Brain pericyte (primary cell): Measurements from ENCODE around the gene SH3RF1.

Source experiments
- DNase-seq: peaks from one replicate; pipeline ENCODE4 v3.0.0-alpha.2; 2012; ENCODE audit warnings: low read depth, low spot score

Gene SH3RF1

DNA sequence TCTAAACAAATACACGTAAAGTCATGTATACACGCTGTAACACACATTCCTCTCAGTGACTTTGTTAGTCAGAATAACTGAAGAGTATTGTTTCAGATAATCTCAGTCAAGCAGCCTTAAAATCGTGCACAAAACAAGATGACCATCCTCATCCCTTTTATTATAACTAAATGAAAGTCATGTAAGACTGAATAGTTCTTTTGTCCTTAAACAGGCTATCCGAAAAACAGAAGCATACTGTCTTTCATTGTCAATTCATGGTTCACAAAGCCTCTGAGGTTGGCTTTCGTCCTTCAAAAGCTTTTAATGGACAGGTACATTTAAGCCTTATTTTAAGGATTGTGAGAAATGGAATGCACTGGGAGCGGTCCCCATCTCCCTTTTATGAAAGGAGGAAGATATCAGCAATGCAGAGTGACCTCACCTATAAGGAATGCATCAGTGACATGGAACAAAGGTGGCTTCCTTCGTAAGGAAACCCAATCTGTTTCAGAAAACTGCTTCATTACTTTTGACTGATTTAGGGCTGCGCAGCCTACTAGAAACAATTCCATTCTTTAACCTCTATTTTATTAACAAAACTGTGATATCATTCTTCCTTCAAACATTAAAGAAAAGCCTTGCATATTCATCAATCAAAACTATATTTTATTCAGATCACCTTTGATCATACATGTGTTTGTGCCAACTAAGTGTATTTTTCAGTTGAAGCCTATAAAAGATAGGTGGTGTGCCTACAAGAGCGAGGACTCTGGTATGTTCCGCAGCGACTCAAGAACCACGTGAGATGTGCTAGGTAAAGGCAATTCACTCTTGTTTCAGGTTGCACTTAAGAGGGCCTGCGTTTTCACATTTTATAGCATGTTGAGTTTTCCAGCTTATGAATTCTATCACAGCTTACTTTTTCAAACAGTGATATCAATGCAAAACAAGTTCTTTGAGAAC, 19.2 kb downstream of the SH3RF1 start:
- no peak for DNase-seq

DNA sequence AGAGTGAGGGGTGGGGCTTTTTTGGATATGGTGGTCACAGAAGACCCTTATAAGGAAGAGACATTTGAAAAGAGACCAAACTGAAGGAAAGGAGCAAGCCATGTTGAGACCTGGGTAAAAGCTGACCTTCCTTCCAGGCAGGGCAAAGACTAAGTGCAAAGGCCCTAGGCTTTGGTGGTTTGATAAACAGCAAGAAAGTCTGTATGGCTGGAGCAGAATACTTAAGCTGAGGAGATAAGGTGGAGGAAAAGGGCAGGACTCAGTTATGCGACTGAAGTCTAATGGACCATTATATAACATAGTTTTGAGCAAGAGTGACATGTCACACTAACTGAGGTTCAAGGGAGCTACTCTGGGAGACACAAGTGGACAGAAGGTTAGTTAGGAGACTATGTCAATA, 20.0 kb downstream of the SH3RF1 start:
- no peak for DNase-seq

DNA sequence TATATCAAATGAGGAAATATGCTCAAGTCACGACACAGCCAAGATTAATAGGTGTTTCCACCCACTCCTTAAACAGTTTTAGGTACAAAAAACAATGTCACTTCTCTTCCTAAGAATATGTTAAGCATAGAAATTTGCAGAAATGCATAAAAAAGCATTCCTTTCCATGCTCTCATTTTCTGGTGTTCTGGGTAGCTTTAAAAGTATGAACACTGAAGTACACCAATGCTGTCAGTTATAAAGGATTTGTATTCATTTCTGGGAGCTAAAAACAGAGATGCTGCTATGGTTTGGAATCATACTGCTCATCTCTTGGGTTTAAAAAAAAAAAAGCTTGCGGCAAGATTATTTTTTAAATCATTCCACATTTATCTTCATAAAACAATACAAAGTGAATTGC, 20.8 kb downstream of the SH3RF1 start:
- DNase-seq, result no peak

DNA sequence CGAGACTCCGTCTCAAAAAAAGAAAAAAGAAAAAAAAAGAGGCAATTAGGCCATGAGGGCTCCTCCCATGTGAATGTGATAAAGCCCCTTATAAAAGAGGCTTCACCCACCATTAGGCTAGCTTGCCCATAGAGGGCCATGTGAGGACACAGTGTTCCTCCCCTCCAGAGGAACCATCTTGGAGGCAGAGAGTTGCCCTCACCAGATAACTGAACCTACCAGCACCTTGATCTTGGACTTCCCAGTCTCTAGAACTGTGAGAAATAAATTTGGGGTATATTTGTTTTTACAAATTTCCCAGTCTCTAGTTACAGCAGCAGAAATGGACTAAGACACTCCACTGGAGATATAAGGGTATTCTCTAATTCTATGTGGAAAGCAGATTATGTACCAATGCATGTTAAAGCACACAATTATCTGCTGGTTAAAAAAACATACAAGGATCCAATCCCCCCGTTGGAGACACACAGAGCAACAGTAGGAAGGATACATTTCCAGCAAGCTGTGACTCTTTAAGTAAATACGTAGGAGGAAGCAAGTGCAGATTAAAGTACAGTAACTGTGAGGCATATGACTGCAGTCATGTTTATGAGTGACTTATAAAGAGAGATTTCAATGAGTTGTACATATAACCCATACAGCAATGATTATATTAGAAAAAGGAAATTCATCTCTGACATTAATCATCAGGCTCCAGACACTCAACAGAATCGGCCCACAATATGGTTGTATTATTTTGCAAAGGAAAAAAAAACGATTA, 21.4 kb downstream of the SH3RF1 start:
- DNase-seq, result no peak

DNA sequence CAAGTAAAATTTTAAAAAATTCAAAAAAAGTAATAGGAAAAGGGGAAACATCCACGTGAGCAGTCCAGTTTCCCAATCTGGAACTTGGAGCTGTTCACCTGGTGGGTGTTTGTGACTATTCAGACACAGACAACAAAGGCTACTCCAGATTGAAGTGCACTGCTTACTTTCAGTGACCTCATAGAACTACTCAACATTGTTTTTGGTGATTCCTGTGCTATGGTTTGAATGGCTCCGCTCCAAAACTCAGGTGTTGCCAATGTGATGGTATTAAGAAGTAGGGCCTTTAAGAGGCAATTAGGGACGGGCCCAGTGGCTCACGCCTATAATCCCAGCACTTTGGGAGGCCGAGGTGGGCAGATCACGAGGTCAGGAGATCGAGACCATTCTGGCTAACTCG, 22.1 kb downstream of the SH3RF1 start:
- no peak for DNase-seq

DNA sequence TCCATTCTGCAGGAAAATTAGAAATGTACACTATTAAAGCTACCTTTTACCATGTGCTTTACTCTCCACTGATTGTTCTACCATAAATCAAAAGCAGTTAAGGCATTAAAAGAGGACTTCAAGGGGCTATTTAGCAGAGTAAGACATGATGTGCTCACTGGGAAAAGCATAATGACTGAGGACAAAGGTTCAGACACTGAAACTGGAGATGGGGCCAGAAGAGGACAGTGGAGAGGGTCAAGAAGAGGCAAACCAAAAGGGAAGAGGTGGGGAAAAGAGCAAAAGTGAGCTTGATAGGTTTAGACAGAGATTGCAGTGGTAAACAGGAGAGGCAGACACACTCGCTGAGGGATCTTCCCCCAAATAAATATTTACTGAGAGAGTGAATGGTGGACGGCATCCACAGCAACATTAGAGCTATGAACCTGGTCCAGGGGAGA, 23.8 kb downstream of the SH3RF1 start:
- no peak for DNase-seq

DNA sequence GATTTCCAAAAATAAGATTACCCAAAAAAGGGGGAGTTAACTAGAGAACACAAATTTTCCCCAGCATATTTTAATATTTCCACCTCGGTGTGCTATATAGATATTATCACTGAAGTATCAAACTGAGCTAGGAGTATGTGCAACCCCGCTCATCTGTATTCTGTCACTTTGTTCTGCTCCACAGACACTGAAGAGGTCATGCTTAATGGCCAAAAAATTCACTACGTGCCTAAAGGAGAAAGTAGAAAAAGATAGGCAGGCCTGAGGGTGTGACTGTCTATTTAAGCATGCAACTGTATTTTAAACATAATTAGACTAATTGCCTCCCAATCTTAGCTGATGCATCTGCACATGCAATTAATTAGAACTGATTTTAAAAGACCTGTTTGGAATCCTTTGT, 24.5 kb downstream of the SH3RF1 start:
- no peak for DNase-seq

DNA sequence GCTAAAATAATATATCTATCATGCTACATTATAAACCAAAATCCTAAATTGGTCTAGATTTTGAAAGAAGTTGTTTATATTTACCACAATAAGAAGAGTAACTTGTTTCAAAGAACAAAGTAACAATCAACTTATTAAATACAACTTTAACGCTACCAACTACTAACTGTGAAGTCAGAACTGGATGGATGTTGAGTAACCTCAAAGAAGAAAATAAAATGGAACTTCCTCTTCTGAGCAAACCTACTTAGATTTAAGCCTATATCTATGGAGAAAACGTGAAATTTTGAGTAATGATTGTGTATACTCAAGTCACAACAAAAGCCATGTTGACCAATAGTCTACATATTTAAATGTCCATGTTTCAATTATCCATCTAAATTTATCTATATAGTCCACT, 25.7 kb downstream of the SH3RF1 start:
- DNase-seq, result no peak

DNA sequence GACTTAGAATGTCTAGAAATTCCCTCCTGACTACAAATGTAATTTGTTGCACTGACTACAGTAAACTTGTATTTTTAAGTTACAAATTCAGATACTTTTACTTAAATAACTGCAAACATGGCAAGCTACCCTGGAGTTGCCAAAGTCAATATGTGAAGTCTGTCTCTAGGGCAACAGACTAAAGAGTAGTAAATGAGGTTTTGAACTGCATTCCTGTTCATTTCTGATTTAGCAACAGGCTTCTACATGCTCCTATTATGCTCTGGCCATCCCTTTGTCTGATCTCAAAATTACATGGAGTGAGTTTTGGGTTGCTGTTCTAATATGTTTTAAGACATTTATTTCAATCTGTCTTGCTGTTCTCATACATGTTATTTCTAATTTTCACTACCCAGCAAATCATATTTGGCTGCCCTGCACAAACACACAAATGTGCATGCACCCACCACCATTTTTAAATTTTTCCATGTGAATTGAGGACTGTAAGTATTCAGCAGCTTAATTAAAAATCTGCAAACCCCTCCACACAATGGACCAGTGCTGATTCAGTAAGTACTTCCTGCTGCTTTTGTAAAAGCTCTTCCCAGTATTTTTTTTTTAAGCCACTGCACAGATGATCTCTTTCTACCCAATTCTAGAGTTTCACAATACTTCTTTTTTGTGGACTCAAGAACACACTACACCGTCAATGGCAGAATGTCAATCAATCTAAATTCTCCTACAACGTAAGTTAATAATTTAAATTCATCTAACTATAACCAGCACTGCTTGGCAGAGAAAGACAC, 26.7 kb downstream of the SH3RF1 start:
- DNase-seq, result peak; percentile 55

DNA sequence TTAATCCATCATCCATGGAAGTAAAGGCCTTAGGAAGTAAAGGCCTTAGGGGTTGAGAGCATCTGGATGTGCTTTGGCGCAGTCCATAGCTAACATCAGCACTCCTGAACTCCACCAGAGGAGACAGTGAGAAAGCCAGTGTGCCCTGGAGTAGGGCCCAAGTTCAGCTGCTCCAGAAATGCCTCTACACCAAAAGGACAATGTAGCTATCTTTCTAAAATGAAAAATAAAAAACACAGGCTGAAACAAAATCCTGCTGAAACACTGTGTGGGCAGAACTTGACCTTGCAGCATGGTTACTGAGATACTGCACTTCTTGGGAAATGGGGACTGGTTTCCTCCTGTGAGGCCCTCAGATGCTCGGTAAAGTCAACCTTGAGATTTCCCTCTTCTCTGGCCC, 29.3 kb downstream of the SH3RF1 start:
- no peak for DNase-seq

DNA sequence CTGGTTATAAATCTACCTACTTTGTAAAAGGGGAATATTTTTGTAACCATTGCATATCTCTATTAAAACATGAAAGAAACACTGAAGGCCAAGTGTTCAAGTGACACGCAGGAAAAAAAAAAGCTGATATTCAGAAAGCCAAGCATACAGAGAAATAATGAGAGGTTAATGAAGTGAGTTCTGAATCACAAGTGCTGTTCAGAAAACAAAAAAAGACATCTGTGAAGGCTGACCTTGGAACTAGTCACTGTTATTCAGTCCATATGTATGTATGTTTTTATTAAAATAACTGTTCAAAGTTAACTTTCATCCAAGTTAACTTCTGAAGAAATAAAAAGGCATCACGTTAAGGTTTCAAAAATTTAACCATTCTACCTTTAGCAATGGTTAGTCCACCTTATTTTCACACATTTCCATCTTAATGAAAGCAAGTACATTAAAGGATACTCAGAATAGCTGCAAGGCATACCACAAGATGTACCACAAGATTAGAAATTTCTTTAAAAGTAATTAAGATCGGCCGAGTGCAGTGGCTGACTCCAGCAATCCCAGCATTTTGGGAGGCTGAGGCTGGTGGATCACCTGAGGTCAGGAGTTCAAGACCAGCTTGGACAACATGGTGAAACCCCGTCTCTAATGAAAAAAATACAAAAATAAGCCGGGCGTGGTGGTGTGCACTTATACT, 31.4 kb downstream of the SH3RF1 start:
- DNase-seq, result no peak

DNA sequence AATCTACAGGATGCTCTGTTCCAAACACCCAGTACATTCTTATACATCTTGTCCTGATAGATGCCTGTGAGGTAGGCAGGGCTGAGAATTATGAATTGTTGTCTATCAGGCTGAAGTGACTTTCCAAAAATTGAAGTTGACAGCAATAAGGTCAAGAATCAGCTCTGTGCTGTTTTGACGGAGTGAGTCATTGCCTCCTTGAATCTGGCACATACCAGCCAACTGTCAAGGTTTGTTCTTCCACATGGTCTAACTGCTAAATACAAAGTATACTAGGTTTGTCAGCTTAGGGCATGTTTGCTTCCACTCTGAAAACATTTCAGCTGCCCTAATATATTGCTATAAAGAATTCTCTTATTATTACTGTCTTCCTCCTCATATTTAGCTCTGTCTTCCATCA, 32.3 kb downstream of the SH3RF1 start:
- no peak for DNase-seq

DNA sequence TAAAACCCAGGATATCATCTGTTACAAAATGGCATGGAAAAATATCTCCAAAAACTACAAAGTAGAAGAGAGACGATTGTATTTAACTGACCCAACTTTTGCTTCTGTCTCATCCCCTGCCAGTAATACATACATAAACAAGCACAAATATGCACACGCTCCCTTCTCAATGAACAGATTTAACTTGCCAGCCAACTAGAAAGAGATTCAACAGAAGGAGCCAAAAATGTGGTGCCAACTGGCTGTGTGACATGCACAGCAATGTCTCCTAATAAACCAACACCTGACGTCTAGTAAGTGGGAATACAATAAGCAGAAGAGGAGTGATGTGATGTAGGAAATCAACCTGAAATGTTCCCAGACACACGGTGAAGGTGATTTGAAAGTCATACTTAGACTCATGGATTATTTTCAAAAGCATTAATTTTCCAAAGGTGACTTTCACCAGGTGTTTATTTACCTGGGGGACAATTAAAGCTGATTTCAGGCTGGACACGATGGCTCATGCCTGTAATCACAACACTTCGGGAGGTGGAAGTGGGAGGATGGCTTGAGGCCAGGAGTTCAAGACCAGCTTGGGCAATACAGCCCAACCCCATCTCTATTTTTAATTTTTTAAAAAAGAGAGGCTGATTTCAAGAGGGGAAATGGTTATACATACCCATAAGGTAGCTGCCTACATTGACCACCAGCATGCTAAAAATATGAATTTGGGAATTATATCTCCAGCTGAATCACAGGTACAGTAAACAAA, 33.7 kb downstream of the SH3RF1 start:
- no peak for DNase-seq

DNA sequence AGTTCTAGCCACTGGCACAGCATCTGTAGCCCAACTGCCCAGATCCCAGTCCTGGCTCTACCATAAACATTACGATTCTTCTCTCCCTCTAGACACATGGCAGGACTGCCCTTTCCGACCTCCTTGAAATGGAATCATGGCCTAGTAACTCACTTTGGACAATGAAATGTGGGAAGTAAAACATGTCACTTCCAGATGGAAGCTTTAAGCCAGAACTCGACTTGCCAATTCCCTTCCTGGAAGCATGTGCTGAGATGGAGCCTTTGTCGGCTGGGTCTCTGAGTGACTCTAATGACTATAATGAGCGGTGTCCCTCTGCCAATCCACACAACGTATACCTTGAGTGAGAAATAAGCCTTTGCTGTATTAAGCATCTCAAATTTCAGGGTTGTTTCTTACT, 34.7 kb downstream of the SH3RF1 start:
- no peak for DNase-seq

DNA sequence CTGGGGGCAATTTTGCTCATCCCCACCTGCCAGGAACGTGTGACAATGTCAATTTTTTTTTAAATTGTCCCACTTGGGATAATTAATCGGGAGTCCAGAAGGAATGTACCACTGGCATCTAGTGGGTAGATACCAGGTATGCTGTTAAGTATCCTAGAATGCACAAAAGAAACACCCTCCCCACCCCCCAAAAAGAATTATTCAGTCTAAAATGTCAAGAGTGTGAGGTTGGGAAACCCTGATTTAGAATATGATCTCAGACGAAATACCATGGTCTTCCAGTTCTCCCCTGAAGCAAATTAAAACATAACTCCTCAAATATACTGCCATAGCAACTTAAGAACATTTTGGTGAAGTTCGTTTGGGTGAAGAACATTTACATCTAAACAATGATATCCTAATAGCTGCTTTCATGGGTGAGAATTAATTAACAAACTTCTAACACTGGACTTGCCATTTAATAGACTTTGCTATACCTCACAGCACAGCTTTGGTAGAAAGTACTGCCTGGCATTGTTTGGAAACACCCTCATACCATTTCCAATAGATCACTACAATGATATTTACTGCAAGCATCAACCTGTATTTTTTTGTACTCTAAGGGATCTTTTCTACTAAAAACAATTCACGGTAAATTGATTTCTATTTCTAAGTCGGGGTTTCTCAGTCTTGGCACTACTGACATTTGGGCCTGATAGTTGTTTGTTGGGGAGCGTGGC, 36.5 kb downstream of the SH3RF1 start:
- DNase-seq, result no peak

DNA sequence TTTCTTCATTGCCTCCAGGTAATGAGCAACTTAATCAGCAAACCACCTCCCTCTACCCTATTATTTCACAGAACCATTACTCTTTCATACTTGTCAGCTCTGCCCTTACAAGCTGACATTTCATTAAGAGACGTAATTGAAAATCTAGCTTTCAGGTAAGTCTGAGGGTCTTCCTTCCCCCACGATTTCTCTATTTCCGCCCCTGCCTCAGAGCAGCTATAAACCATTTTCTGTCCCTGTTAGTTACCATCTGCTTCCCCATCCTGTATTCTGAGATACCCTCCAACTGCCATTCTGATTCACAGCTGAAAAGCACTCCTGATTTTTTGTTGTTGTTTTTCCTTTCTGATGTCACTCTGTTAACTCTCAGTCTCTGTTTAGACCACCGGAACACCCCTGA, 37.1 kb downstream of the SH3RF1 start:
- no peak for DNase-seq

DNA sequence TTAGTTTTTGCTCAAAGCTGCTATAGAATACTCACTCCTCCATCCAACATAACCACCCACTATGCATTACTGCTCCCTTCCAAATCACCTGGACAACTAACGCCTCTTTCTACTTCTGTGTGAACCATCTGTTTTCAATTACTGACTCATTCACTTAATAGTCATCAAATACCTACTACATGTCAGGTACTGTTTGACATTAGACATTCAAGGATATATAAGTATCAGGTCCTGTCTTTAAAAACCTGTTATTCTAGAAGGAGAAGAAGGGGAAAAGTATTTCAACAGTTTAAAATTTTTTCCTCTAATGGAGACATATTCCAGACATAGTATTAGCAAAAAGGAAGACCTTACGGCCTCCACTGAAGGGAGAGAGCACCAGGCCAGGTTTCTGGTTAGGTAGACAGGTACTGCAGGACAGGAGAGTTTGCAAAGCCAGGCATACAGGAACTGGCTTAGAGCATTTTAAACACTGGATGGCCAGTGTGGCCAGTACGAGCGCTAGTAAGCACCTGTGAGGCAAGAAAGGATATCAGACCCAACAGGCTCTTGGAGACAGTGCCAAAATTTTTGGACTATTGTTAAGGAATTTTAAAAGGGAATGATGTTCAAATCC, 39.0 kb downstream of the SH3RF1 start:
- no peak for DNase-seq

DNA sequence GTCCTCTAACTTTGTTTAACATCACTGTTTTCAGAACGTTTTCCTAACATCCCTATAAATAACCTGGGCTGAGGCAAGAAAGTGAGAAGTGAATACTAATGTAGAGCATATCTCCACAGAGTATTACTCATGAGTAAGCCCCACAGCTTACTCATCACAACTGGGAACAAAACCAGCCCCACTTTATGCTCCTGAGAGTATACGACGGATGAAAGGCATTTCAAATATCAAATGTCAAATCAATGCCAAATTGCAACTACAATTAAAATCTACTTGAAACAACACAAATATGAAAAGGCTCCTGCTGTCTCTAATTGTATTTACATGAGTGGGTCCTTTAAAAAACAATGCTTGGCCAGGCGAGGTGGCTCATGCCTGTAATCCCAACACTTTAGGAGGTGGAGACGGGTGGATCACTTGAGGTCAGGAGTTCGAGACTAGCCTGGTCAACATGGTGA, 41.2 kb downstream of the SH3RF1 start:
- peak; percentile 55 for DNase-seq

DNA sequence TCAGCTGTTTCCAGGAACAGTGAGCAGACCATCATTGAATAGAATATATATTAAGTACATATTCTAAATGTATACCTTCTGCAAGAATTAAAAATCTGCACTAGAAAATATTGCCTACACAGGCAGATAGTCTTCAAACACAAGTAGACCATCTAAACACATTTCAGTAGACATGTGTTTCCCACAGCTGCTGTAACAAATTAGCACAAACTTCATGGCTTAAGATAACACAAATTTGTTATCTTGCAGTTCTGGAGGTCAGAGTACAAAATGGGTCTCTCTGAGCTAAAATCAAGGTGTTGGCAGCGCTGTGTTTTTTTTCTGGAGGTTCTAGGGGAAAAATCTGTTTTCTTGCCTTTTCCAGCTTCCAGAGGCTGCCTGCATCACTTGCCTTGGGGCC, 42.7 kb downstream of the SH3RF1 start:
- no peak for DNase-seq

DNA sequence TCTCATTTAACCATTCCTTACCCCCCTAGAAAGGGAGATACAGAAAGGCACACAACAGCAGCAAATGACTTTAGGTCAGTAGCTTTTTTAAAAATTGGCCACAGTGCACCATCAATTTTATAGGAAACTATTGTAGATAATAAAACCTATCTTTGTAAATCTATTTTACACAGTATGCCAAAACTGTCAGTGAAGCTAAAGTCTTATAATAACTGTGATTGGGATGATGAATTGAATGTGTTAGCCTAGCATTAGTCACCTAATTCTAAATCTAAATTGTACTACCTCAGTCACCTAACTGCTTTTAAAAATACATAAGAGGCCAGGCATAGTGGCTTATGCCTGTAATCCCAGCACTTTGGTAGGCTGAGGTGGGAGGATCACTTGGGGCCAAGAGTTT, 44.2 kb downstream of the SH3RF1 start:
- no peak for DNase-seq
